OCI-LY7 (cell line): ENCODE measurements around the gene SECTM1.

Experiments used
- EZH2phosphoT487 ChIP-seq: fragments of 200-600 bp; sonication (generic); IDR thresholded peaks from 2 replicates; pipeline ENCODE4 v1.6.1; 2018; ENCODE audit warnings: low read depth, borderline replicate concordance, mild to moderate bottlenecking, mixed run types, antibody characterized with exemption, low read length, moderate library complexity, mixed read lengths
- TF ChIP-seq, protein P1 (sequence below): fragments of 200-600 bp; sonication (generic); conservative IDR thresholded peaks from 2 replicates; pipeline ENCODE4 v1.5.1; 2014; ENCODE audit warnings: mild to moderate bottlenecking, antibody characterized with exemption, low read length, moderate library complexity, mixed read lengths

DNA sequence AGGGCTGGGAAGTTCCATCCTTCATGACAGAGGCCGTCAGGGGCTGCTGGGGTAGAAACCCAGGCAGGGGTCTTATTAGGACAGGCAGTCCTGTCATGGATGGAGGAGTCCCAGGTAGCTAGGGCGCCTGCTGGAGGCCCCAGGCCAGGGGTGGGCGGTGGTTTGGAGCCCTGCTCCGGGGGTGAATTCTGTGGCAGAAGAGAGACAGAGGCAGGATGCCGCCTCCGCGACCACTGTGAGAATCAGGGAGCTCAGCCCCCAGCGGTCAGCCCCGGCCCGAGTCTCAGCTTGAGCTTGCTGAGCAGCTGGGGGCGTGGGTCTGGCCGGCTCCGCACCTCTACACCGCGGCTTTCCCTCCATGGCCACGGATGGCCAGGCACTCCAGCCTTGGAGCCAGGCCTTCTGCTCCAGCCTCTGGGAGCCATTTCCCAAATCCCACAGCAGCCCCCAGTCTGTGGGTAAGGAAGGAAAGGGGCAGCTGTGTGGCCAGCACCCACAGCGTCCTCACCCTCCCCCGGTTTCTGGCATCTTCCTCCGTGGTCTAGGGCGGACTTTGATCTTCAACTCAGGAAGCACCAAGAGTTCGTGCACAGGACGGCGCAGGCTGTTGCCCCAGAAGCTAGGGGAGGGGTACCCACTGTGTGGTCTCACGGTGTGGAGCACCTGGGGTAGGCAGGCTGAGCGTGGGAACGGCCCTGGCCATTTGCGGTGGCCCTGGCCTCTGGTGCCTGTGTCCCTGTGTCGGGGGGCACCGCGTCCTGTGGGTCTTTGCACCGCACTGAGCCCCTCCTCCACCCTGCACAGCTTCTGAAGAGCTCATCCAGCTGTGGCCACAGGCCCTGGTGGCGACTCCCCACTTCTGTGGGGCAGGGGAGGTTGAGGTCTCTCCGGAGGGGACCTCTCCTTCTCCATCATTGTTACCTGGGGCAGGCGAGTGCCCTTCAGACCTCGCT lies 30.3 kb downstream of the SECTM1 start:
- TF ChIP-seq, protein P1, sequence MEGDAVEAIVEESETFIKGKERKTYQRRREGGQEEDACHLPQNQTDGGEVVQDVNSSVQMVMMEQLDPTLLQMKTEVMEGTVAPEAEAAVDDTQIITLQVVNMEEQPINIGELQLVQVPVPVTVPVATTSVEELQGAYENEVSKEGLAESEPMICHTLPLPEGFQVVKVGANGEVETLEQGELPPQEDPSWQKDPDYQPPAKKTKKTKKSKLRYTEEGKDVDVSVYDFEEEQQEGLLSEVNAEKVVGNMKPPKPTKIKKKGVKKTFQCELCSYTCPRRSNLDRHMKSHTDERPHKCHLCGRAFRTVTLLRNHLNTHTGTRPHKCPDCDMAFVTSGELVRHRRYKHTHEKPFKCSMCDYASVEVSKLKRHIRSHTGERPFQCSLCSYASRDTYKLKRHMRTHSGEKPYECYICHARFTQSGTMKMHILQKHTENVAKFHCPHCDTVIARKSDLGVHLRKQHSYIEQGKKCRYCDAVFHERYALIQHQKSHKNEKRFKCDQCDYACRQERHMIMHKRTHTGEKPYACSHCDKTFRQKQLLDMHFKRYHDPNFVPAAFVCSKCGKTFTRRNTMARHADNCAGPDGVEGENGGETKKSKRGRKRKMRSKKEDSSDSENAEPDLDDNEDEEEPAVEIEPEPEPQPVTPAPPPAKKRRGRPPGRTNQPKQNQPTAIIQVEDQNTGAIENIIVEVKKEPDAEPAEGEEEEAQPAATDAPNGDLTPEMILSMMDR, result no peak
- no peak for TF ChIP-seq EZH2phosphoT487
